ENCODE data around the gene TOLLIP. TPM values are rescaled to one million over a fixed set of nuclear protein-coding genes. Genes with fewer than 3 reads are reported as not detected.

TOLLIP gene
- total RNA-seq, 1 experiment from 2014 or later: 32.3 TPM

- POLR2A ChIA-PET: no interaction called here
- peak overlapping the region; percentile 32; the same call in 1 of the 2 replicates for H3K27ac Mint-ChIP-seq
Measured at GRCh38 chr11:1278766-1279673, 30.4 kb downstream of the TOLLIP start.

DNA sequence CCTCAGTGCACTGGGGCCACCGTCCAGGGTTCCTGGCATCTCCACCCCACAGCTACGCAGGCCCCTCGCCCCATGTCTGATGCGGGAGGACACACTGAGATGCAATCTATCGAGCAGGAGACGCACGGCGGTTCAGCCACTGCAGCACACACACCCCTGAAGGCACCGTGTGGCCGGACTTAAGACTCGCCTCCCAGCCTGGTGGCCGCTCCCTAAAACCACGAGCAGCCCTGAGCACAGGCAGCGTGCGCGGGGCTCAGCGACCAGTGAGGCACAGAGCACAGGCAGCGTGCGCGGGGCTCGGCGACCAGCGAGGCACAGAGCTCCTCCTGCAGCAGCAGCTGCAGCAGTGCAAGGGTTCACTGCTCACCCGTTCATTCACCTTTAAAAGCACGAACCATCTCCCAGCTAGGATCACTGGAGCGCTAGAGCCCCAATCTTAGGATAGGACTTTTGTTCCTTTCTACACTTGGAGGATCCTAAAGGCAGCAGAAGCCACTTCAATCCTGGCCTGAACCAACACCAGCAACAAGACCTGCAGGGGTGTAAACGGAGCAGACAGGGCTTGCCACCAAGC lies 31.4 kb downstream of the TOLLIP start:
- peaks cover 19% of the 10 kb centered on the region; the same call in 1 of the 2 replicates for H3K36me3 Mint-ChIP-seq
- H3K9me3 Mint-ChIP-seq: no peaks in the 10 kb centered on the region
- H3K4me1 Mint-ChIP-seq: peaks cover 5% of the 10 kb centered on the region
- H3K27ac Mint-ChIP-seq: peak overlapping the region; percentile 83; the same call in 1 of the 2 replicates
- ATAC-seq (no peak), DNase-seq (ENCODE audit: low spot score) (no peak)
- ChIA-PET CTCF (no interaction called here), POLR2A (no interaction called here)
- H3K4me3 Mint-ChIP-seq: no peak overlapping the region
- H3K27me3 Mint-ChIP-seq (ENCODE audit: low read depth): no peaks in the 10 kb centered on the region
- TF ChIP-seq NR3C1 (CRISPR knock-in tag; conservative IDR thresholded peaks at IDR 0.05; ENCODE audit: low read depth) (no peak), SOX15 (CRISPR knock-in tag; IDR thresholded peaks at IDR 0.05) (no peak)
- TF ChIP-seq, protein P1, sequence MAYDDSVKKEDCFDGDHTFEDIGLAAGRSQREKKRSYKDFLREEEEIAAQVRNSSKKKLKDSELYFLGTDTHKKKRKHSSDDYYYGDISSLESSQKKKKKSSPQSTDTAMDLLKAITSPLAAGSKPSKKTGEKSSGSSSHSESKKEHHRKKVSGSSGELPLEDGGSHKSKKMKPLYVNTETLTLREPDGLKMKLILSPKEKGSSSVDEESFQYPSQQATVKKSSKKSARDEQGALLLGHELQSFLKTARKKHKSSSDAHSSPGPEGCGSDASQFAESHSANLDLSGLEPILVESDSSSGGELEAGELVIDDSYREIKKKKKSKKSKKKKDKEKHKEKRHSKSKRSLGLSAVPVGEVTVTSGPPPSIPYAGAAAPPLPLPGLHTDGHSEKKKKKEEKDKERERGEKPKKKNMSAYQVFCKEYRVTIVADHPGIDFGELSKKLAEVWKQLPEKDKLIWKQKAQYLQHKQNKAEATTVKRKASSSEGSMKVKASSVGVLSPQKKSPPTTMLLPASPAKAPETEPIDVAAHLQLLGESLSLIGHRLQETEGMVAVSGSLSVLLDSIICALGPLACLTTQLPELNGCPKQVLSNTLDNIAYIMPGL (CRISPR knock-in tag; IDR thresholded peaks at IDR 0.05): no peak
- TF ChIP-seq, protein P2, sequence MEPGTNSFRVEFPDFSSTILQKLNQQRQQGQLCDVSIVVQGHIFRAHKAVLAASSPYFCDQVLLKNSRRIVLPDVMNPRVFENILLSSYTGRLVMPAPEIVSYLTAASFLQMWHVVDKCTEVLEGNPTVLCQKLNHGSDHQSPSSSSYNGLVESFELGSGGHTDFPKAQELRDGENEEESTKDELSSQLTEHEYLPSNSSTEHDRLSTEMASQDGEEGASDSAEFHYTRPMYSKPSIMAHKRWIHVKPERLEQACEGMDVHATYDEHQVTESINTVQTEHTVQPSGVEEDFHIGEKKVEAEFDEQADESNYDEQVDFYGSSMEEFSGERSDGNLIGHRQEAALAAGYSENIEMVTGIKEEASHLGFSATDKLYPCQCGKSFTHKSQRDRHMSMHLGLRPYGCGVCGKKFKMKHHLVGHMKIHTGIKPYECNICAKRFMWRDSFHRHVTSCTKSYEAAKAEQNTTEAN (CRISPR knock-in tag; IDR thresholded peaks at IDR 0.05): no peak
- TF ChIP-seq, protein P3, sequence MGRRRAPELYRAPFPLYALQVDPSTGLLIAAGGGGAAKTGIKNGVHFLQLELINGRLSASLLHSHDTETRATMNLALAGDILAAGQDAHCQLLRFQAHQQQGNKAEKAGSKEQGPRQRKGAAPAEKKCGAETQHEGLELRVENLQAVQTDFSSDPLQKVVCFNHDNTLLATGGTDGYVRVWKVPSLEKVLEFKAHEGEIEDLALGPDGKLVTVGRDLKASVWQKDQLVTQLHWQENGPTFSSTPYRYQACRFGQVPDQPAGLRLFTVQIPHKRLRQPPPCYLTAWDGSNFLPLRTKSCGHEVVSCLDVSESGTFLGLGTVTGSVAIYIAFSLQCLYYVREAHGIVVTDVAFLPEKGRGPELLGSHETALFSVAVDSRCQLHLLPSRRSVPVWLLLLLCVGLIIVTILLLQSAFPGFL (CRISPR knock-in tag; IDR thresholded peaks at IDR 0.05; ENCODE audit: borderline replicate concordance): no peak
- TF ChIP-seq, protein P4, sequence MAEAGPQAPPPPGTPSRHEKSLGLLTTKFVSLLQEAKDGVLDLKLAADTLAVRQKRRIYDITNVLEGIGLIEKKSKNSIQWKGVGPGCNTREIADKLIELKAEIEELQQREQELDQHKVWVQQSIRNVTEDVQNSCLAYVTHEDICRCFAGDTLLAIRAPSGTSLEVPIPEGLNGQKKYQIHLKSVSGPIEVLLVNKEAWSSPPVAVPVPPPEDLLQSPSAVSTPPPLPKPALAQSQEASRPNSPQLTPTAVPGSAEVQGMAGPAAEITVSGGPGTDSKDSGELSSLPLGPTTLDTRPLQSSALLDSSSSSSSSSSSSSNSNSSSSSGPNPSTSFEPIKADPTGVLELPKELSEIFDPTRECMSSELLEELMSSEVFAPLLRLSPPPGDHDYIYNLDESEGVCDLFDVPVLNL (CRISPR knock-in tag; IDR thresholded peaks at IDR 0.05; ENCODE audit: borderline replicate concordance, low read depth): no peak

More at GRCh38 chr11:1278766-1279673, 30.4 kb downstream of the TOLLIP start:
- no peaks in the 10 kb centered on the region for H3K9me3 Mint-ChIP-seq
- peaks cover 5% of the 10 kb centered on the region for H3K4me1 Mint-ChIP-seq
- H3K27me3 Mint-ChIP-seq (ENCODE audit: low read depth): no peaks in the 10 kb centered on the region
- CTCF ChIA-PET: no interaction called here
- DNase-seq (ENCODE audit: low spot score): no peak
- ATAC-seq: no peak
- peaks cover 19% of the 10 kb centered on the region; the same call in 1 of the 2 replicates for H3K36me3 Mint-ChIP-seq
- H3K4me3 Mint-ChIP-seq: no peak overlapping the region
- TF ChIP-seq OVOL2 (CRISPR knock-in tag; IDR thresholded peaks at IDR 0.05; ENCODE audit: borderline replicate concordance) (no peak), ZNF138 (CRISPR knock-in tag; conservative IDR thresholded peaks at IDR 0.05) (no peak), ZNF232 (CRISPR knock-in tag; IDR thresholded peaks at IDR 0.05) (no peak), CBFB (CRISPR knock-in tag; IDR thresholded peaks at IDR 0.05; ENCODE audit: low read depth) (no peak), TEAD4 (CRISPR knock-in tag; IDR thresholded peaks at IDR 0.05) (no peak), GRHL2 (CRISPR knock-in tag; IDR thresholded peaks at IDR 0.05; ENCODE audit: insufficient replicate concordance, severe bottlenecking) (no peak), AR (CRISPR knock-in tag; IDR thresholded peaks at IDR 0.05) (no peak), TEAD1 (CRISPR knock-in tag; IDR thresholded peaks at IDR 0.05) (no peak), ATF6 (CRISPR knock-in tag; IDR thresholded peaks at IDR 0.05) (no peak), KAT7 (CRISPR knock-in tag; IDR thresholded peaks at IDR 0.05; ENCODE audit: borderline replicate concordance) (no peak), ERG (CRISPR knock-in tag; IDR thresholded peaks at IDR 0.05) (no peak), NFYB (CRISPR knock-in tag; conservative IDR thresholded peaks at IDR 0.05; ENCODE audit: low read depth) (no peak)

Data from WTC11 (cell line).